H1 (cell line): ENCODE measurements around the gene TSPAN9. TPM values are rescaled to one million over a fixed set of nuclear protein-coding genes. Genes with fewer than 3 reads are reported as not detected.

ENCODE experiments used
- CTCF ChIA-PET: fragments of 300-600 bp; sonication (Branson Sonifier 250); formaldehyde crosslinking; loops from one replicate; lab custom pipeline; 2021; ENCODE audit not compliant: partially characterized antibody; lab: Charles Lee
- POLR2A ChIA-PET: fragments of 300-600 bp; sonication (Branson Sonifier 250); formaldehyde crosslinking; loops from one replicate; lab custom pipeline; 2021; ENCODE audit warnings: inconsistent platforms; ENCODE audit not compliant: partially characterized antibody; lab: Charles Lee
- DNase-seq, 2 experiments: peaks; one replicate each; pipeline versions ENCODE4 v3.0.0 to v3.0.0-alpha.2; 2010 to 2022; ENCODE audit warnings: low spot score in 2 of 2, low read depth in 1 of 2, mixed read lengths in 1 of 2
- FAIRE-seq: peaks from 2 replicates; lab custom pipeline; 2011; peaks lifted over from hg19 to GRCh38; lab: Jason Lieb, UNC
- H2AFZ ChIP-seq: 2 replicates; pipeline ENCODE4 v1.8.1; 2012; ENCODE audit warnings: low read length, inconsistent platforms
- H2AK5ac ChIP-seq: 2 replicates; pipeline ENCODE4 v1.6.1; 2013; ENCODE audit warnings: low read depth, low read length
- H2BK120ac ChIP-seq: replicated peaks from 2 replicates; pipeline ENCODE3; 2013; ENCODE audit warnings: low read depth, low read length, inconsistent platforms
- H2BK12ac ChIP-seq: 2 replicates; pipeline ENCODE4 v1.6.1; 2013; ENCODE audit warnings: low read depth, low read length
- H2BK15ac ChIP-seq: 2 replicates; pipeline ENCODE4 v1.6.1; 2013; ENCODE audit warnings: low read length
- H2BK20ac ChIP-seq: 2 replicates; pipeline ENCODE4 v1.6.1; 2013; ENCODE audit warnings: low read length
- H2BK5ac ChIP-seq: 2 replicates; pipeline ENCODE4 v1.6.1; 2013; ENCODE audit warnings: low read depth, low read length
- H3K14ac ChIP-seq: 2 replicates; pipeline ENCODE4 v1.6.1; 2013; ENCODE audit warnings: inconsistent platforms; ENCODE audit not compliant: insufficient read length
- H3K18ac ChIP-seq: 2 replicates; pipeline ENCODE4 v1.6.1; 2013; ENCODE audit warnings: low read length; ENCODE audit errors: extremely low read depth
- H3K23ac ChIP-seq: 2 replicates; pipeline ENCODE4 v1.6.1; 2013; ENCODE audit warnings: inconsistent platforms; ENCODE audit not compliant: insufficient read length
- H3K23me2 ChIP-seq: 2 replicates; pipeline ENCODE4 v1.6.1; 2013; ENCODE audit warnings: low read depth, low read length
- H3K27ac ChIP-seq: 2 replicates; pipeline ENCODE4 v1.6.1; 2011; ENCODE audit warnings: low read depth, low read length, inconsistent platforms
- H3K27me3 ChIP-seq, 4 experiments: replicated peaks in 1 of 4; 1 replicate in 1 of 4; 2 replicates in 3 of 4; pipeline versions ENCODE4 v1.6.1 to v1.8.1; 2011 to 2013; ENCODE audit warnings: low read length in 3 of 4, mild to moderate bottlenecking in 3 of 4, inconsistent platforms in 2 of 4, mixed read lengths in 2 of 4, moderate library complexity in 1 of 4; ENCODE audit not compliant: control insufficient read depth in 3 of 4, insufficient read depth in 3 of 4; ENCODE audit errors: extremely low read depth in 1 of 4
- H3K36me3 ChIP-seq, 4 experiments: 2 replicates each; pipeline versions ENCODE4 v1.6.1 to v1.8.1; 2011 to 2013; ENCODE audit warnings: mild to moderate bottlenecking in 4 of 4, low read length in 3 of 4, moderate library complexity in 2 of 4, control low read depth in 1 of 4, inconsistent platforms in 1 of 4; ENCODE audit not compliant: insufficient read depth in 4 of 4, control insufficient read depth in 2 of 4
- H3K4ac ChIP-seq: replicated peaks from 2 replicates; pipeline ENCODE3; 2013; ENCODE audit warnings: low read length, low read depth, mixed read lengths, inconsistent platforms; ENCODE audit not compliant: insufficient read length
- H3K4me1 ChIP-seq, 4 experiments: replicated peaks in 1 of 4; 1 replicate in 1 of 4; 2 replicates in 3 of 4; pipeline versions ENCODE4 v1.6.1 to v1.8.1; 2011 to 2013; ENCODE audit warnings: low read length in 3 of 4, inconsistent platforms in 2 of 4, mixed read lengths in 1 of 4; ENCODE audit not compliant: insufficient read depth in 4 of 4, control insufficient read depth in 3 of 4
- H3K4me2 ChIP-seq, 2 experiments: 2 replicates each; pipeline versions ENCODE4 v1.6.1 to v1.8.1; 2011 to 2013; ENCODE audit warnings: low read depth in 2 of 2, low read length in 2 of 2, control low read depth in 1 of 2, inconsistent platforms in 1 of 2, mild to moderate bottlenecking in 1 of 2; ENCODE audit not compliant: insufficient read depth in 1 of 2
- H3K4me3 ChIP-seq, 4 experiments: fragments of 200-600, 300-600 bp in 1 of 4; sonication (generic), shearing (Covaris generic), sonication (Bioruptor Twin) in 1 of 4; 2 replicates each; pipeline versions ENCODE4 v1.5.1 to v1.8.1; 2011 to 2016; ENCODE audit warnings: low read length in 4 of 4, low read depth in 3 of 4, control low read depth in 2 of 4, inconsistent platforms in 2 of 4, mild to moderate bottlenecking in 2 of 4, mixed read lengths in 1 of 4, moderate library complexity in 1 of 4; ENCODE audit not compliant: insufficient read depth in 2 of 4; ENCODE audit errors: extremely low read depth in 1 of 4
- H3K56ac ChIP-seq: replicated peaks from 2 replicates; pipeline ENCODE3; 2013; ENCODE audit warnings: low read depth, mild to moderate bottlenecking, mixed read lengths, low read length, inconsistent platforms; ENCODE audit not compliant: insufficient read length
- H3K79me1 ChIP-seq: 2 replicates; pipeline ENCODE4 v1.6.1; 2013; ENCODE audit warnings: low read depth, low read length, control low read depth
- H3K79me2 ChIP-seq, 2 experiments: 2 replicates each; pipeline versions ENCODE4 v1.6.1 to v1.8.1; 2012 to 2013; ENCODE audit warnings: low read length in 2 of 2, mild to moderate bottlenecking in 2 of 2, inconsistent platforms in 1 of 2; ENCODE audit not compliant: insufficient read depth in 2 of 2, control insufficient read depth in 1 of 2
- H3K9ac ChIP-seq, 4 experiments: replicated peaks in 1 of 4; 1 replicate in 1 of 4; 2 replicates in 3 of 4; pipeline versions ENCODE4 v1.6.1 to v1.8.1; 2011 to 2013; ENCODE audit warnings: low read depth in 3 of 4, low read length in 3 of 4, control low read depth in 2 of 4, mild to moderate bottlenecking in 2 of 4, moderate library complexity in 2 of 4, inconsistent platforms in 1 of 4; ENCODE audit errors: extremely low read depth in 1 of 4
- H3K9me3 ChIP-seq, 2 experiments: 2 replicates each; pipeline versions ENCODE4 v1.6.1 to v1.8.1; 2012 to 2013; ENCODE audit warnings: mild to moderate bottlenecking in 2 of 2, moderate library complexity in 2 of 2, control low read depth in 1 of 2, inconsistent platforms in 1 of 2, low read depth in 1 of 2, low read length in 1 of 2, mixed read lengths in 1 of 2; ENCODE audit not compliant: insufficient read depth in 2 of 2
- H4K20me1 ChIP-seq, 2 experiments: replicated peaks in 1 of 2; 2 replicates each; pipeline versions ENCODE3 to v1.8.1; 2011 to 2013; ENCODE audit warnings: inconsistent platforms in 2 of 2, low read length in 2 of 2, mild to moderate bottlenecking in 1 of 2; ENCODE audit not compliant: insufficient read depth in 2 of 2, control insufficient read depth in 1 of 2
- H4K5ac ChIP-seq: 2 replicates; pipeline ENCODE4 v1.6.1; 2013; ENCODE audit warnings: low read length, low read depth, mixed read lengths, inconsistent platforms; ENCODE audit not compliant: insufficient read length
- H4K8ac ChIP-seq: 2 replicates; pipeline ENCODE4 v1.8.0; 2013; ENCODE audit warnings: mild to moderate bottlenecking, moderate library complexity, low read length, inconsistent platforms; ENCODE audit not compliant: insufficient read depth; ENCODE audit errors: extremely low read depth
- H4K91ac ChIP-seq: replicated peaks from 2 replicates; pipeline ENCODE3; 2013; ENCODE audit warnings: low read length, mixed read lengths, inconsistent platforms; ENCODE audit not compliant: insufficient read length
- CBX5 ChIP-seq: fragments of 300-800, 300-1000 bp; sonication (generic); IDR thresholded peaks from 2 replicates; pipeline ENCODE4 v1.7.1; 2016; ENCODE audit warnings: antibody characterized with exemption, low read length, low read depth
- E2F6 ChIP-seq: IDR thresholded peaks from 2 replicates; pipeline ENCODE4 v1.6.1; 2012; ENCODE audit warnings: inconsistent platforms
- EGR1 ChIP-seq: IDR thresholded peaks from 2 replicates; pipeline ENCODE4 v1.6.1; 2011; ENCODE audit warnings: low read depth, low read length, borderline replicate concordance
- HDAC6 ChIP-seq: IDR thresholded peaks from one replicate; pipeline ENCODE4 v1.7.1; 2012; ENCODE audit warnings: low read depth, mild to moderate bottlenecking, inconsistent platforms, low read length, moderate library complexity
- KDM1A ChIP-seq: fragments of 200-600, 300-600 bp; sonication (generic); IDR thresholded peaks from 2 replicates; pipeline ENCODE4 v1.7.1; 2016; ENCODE audit warnings: mild to moderate bottlenecking, low read length, borderline replicate concordance
- RNF2 ChIP-seq: fragments of 200-900, 300-1000 bp; sonication (generic); IDR thresholded peaks from 2 replicates; pipeline ENCODE4 v1.7.1; 2016; ENCODE audit warnings: borderline replicate concordance, low read depth, mild to moderate bottlenecking, antibody characterized with exemption, low read length; ENCODE audit not compliant: poor library complexity, severe bottlenecking; ENCODE audit errors: missing control alignments
- SP4 ChIP-seq: IDR thresholded peaks from 2 replicates; pipeline ENCODE4 v1.6.1; 2012; ENCODE audit warnings: low read length, inconsistent platforms
- TAF7 ChIP-seq: optimal IDR thresholded peaks from 2 replicates; pipeline ENCODE3; 2011; ENCODE audit warnings: low read depth, mild to moderate bottlenecking, inconsistent platforms, low read length, moderate library complexity, borderline replicate concordance
- WGBS, 2 experiments: shearing (Covaris generic) in 1 of 2; methylation state at CpG; one replicate each; pipeline versions ENCODE4 v1.1.6 to v1.1.7; 2013 to 2015; ENCODE audit warnings: low lambda C conversion rate in 2 of 2, mixed read lengths in 2 of 2, inconsistent platforms in 1 of 2, low coverage in 1 of 2, missing lambda C conversion rate in 1 of 2; ENCODE audit not compliant: insufficient replicate concordance in 2 of 2, insufficient coverage in 1 of 2, insufficient read length in 1 of 2; ENCODE audit errors: extremely low coverage in 1 of 2, missing lambda C conversion rate in 1 of 2; 5-methylcytosine and 5-hydroxymethylcytosine counted together
- polyA plus RNA-seq, 7 experiments: library from polyadenylated mRNA; depleted of rRNA in 3 of 7; stranded (reverse) in 5 of 7; unstranded in 2 of 7; fragments of >200 nt in 5 of 7; fragments of 200-250 nt in 2 of 7; gene quantifications; 1 replicate in 5 of 7; 2 replicates in 1 of 7; 4 replicates in 1 of 7; pipeline versions ENCODE4 v1.2.1 to v1.2.3, GENCODE V29; 2011 to 2013; ENCODE audit warnings: missing spikeins in 2 of 7, mixed read lengths in 2 of 7
- total RNA-seq: library from RNA; stranded (reverse); fragmentation: NEBNext Ultra II Directional; extraction: Animal tissue kit (Norgen Biotek cat#: 25700); gene quantifications from 2 replicates; pipeline ENCODE4 v1.2.1, GENCODE V29; 2021

Gene TSPAN9
- total and polyA plus RNA-seq, 2 of the 8 experiments (the other 6 are each of a cell fraction or from before 2014, with no cell fraction given) = 11.5 to 29.1 TPM

GRCh38 chr12:3136641-3137267 lies 59.6 kb downstream of the TSPAN9 start:
- no peaks in the 10 kb centered on the region for H3K23me2 ChIP-seq
- no peak for TF ChIP-seq RNF2
- TF ChIP-seq CBX5 = no peak
- no peak for TF ChIP-seq SP4
- TF ChIP-seq EGR1 = no peak
- TF ChIP-seq TAF7 = no peak
- no peak for TF ChIP-seq KDM1A
- no peak for TF ChIP-seq E2F6
- TF ChIP-seq HDAC6 = no peak
- FAIRE-seq (no peak), DNase-seq (no peak)
- H3K4me2 ChIP-seq = no peak overlapping the region
- H3K36me3 ChIP-seq = no peaks in the 10 kb centered on the region
- no peak overlapping the region; the same call in 1 of the 2 replicates for H2BK20ac ChIP-seq
- H3K79me1 ChIP-seq = no peaks in the 10 kb centered on the region; the same call in 1 of the 2 replicates
- H2BK12ac ChIP-seq = 0 out of 2 replicates have a peak overlapping the region, but pooled peaks have one; percentile 75
- WGBS, 2 experiments = 90% methylated on average over 12 of the region's 12 CpGs; no CpG with 5 or more reads in 1 of the 2 experiments
- no peak overlapping the region for H3K4me3 ChIP-seq
- peak overlapping the region; percentile 48; the same call in 1 of the 2 replicates for H3K18ac ChIP-seq
- H3K9me3 ChIP-seq = no peaks in the 10 kb centered on the region
- no peak overlapping the region for H2BK120ac ChIP-seq
- no peaks in the 10 kb centered on the region for H4K20me1 ChIP-seq
- H3K14ac ChIP-seq = no peak overlapping the region
- POLR2A ChIA-PET = interaction anchor here (0.9 to 3.0 kb wide), 5 partner anchors 10 to 139 kb away, joined by 3 to 10 read pairs (median 5); no protein-coding TSS in a partner anchor
- H3K4ac ChIP-seq = no peak overlapping the region
- H2BK5ac ChIP-seq = peak overlapping the region; percentile 78; the same call in 1 of the 2 replicates
- H3K27ac ChIP-seq = no peak overlapping the region
- H3K9ac ChIP-seq = no peak overlapping the region; a peak in 1 of 7 replicates
- no peak overlapping the region for H2AFZ ChIP-seq
- CTCF ChIA-PET = interaction anchor here (0.6 to 16.5 kb wide), 25 partner anchors 8 to 406 kb away, joined by 3 to 448 read pairs (median 6); no protein-coding TSS in a partner anchor
- H2AK5ac ChIP-seq = no peak overlapping the region
- H3K4me1 ChIP-seq = peaks cover 2 to 29% (median 20%) of the 10 kb centered on the region in 4 experiments
- H4K5ac ChIP-seq = no peak overlapping the region
- peak overlapping the region; percentile 81 for H4K91ac ChIP-seq
- H4K8ac ChIP-seq = no peak overlapping the region
- no peaks in the 10 kb centered on the region for H3K79me2 ChIP-seq
- no peak overlapping the region; the same call in 1 of the 2 replicates for H2BK15ac ChIP-seq
- no peak overlapping the region for H3K23ac ChIP-seq
- no peak overlapping the region for H3K56ac ChIP-seq
- H3K27me3 ChIP-seq = no peaks in the 10 kb centered on the region
